HG03521 (cell line): ENCODE measurements around the gene VAV2.
"Not testable (repeated sequence)": the region's sequence is repeated elsewhere in the genome, so short reads cannot be mapped to it uniquely, and the experiment has no call there.

Source experiments
- ATAC-seq: cut with Tn5 transposase; IDR thresholded peaks from one replicate; pipeline ENCODE4 v1.9.1; 2021; ENCODE audit warnings: mild to moderate bottlenecking, moderate library complexity; ENCODE audit not compliant: unreplicated experiment

The VAV2 gene

DNA sequence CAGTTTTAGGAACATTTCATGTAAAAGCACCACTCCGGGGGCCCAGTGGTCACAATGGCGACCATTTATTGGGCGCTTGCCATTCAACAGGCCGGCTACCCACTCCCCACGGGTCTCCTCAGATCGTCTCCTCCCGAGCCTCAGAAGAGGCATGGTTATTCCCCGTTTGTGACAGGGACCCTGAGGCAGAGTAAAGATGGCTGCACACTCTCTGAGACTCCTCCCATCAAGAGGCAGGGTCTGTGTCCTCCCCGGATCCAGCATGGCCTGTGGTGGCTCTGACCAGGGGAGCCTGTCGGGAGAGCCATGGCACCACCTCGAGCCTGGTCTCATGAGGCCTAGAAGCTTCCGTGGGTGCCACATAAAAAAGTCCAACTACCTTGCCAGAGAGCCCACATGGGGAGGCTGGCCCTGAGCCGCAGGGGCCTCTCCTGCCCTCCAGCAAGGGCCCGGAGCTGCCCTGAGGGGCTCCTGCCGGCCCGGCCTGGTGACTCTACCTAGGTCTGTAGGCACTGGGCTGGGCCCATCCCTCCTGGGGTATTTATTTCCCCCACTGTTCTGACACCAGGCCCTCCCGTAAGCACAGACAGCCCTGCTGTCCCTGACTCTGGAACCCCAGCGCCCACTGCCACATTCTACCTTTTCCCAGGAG, 90.8 kb downstream of the VAV2 start:
- ATAC-seq = no peak

DNA sequence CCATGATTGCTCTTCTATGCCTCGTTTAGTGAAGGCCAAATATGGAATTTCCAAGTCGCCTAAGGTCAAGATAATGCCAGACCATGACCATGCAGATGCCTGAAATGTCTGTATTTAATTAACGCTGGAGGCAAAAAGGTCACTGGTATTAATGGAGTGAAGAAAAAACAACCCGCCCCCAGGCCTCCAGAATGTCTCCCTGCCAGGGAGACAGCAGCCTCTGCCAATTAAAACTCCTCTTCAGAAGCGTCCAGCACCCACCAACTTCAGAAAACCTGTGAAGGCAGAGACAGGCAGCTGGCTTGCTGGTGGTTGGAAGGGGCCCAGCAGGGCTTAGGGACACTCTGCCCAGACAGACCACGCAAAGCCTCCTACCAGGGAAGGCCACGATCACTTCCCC, 94.4 kb downstream of the VAV2 start:
- no peak for ATAC-seq

DNA sequence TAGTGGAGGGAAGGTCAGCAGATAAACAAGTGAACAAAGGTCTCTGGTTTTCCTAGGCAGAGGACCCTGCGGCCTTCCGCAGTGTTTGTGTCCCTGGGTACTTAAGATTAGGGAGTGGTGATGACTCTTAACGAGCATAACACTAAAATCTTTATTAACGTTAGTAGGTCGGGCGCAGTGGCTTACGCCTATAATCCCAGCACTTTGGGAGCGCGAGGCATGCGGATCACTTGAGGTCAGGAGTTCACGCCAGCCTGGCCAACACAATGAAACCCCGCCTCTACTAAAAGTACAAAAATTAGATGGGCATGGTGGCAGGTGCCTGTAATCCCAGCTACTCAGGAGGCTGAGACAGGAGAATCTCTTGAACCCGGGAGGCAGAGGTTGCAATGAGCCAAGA, 96.1 kb downstream of the VAV2 start:
- ATAC-seq = not testable (repeated sequence)

DNA sequence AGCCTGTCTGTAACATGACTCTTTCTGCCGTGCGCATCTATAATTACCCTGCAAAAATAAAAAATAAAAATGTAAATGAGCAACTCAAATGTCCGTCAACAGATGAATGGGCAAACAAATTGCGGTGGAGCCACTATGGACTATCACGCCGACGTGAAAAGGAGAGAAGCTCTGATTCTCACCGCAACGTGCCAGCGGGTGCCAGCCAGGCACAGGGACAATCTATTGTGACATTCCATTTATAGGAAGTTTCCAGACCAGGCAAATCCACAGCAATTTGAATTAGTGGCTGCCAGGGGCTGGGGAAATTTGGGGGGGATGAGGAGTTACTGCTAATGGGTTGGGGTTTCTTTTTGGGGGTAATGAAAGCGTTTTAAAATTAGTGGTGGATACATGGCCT, 96.8 kb downstream of the VAV2 start:
- ATAC-seq = no peak

DNA sequence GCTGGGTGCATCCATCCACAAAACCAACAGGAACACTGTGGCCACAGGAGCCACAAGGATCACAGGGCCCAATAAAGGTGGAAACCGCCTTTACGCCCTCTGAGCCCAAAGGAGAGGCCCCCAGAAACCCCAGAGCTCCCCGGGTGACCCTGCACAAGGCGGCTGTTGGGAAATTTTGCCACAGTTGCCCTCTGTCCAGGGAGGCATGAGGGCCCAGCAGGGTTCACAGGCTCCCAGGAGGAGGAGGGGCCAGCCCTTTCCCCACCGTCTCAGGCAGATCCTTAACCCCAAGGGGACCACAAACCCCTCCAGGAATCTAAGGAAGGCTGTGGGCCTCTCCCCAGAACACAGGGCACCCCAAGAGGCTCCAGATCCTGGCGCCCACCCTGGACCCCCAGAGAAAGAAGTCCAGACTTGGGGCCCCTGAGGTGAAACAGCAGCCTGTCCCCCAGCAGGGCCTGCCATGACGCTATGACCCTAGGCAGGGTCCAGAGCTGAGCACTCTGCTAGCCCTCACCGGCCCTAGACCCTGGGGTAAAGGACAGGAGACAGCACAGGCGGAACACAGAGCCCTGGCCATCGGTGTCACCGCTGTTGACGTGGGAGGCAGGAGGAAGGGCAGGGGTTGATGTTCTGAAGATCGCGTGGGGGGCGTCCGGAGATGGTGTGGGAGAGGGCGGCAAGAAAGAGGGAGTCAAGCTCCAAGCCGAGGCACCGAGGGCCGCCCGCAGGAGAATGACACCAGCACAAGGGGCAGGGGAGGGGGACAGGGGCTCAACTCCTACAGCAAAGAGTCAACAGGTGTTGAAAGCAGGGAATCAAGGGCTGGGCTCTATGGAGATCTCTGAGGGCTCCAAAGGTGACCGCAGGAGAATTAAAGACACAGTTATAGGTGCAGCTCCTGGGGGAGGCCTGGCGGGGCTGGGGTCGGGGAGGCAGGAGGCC, 97.5 kb downstream of the VAV2 start:
- ATAC-seq = no peak

DNA sequence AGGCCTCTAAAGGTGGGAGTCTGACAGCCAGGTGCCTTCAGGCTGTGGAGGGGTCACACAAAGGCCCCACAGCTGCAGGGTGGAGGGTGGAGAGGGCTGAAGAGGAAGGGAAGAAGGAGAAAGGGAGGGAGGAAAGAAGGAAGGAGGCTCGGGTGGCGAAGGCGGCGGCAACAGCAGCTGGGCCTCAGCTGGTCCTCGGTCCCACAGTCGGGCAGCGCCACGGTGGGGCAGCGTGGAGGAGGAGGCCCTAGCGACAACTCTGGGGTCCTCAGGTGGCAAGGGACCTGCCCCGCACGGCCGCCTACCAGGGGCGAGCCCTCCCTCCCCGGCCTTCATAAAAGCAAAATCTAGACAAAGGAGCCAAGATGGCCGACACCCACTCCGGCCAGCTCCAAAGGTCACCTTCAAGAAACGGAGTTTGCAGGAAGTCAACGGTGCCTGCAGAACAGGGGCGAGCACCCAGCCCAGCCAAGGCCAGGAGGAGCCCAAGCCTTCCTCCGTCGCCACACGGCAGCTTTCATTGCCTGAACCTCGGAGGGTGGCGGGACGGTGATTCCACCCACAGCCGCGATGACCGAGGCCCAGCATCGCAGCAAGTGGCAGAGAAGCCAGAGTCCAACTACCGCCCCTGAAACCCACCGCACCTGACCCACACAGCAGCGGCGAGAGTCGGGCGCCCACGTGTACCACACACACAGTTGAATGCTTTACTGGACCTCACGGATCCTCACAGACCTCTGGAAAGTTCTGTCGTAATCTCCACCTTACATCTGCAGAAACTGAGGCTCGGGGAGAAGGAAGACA, 98.7 kb downstream of the VAV2 start:
- ATAC-seq = no peak

DNA sequence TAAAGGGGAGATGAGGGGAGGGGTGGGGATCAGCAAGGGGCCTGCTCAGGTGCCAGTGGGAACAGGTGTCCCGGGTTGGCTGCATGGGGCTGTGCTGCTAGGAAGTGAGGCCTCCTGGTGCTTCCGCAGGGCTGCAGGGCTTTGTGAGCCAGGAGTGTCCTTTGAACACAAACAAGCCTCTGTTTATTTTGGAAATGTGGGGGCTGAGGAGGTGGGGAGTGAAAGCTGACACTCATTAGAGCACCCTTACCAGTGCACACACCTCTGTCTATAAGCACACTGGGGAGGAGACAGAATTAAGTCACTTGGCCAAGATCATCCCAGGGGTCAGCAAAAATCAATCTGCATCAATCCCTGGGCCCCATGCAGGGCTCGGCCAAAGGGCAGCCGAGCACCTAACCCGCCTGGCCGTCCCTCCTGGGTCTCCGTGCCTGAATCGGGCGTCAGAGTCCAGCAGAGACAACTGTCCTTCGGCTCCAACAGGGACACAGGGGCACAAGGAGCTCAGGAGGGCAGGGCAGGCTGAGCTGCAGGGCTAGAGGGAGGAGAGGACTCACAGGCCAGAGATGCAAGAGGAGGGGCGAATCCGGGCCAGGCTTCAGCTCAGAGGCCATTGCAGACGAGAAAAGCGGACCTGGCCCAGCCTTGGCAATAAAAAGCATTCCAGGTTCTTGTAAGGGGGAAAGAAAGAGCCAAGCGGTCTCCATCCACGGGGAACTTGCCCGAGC, 99.8 kb downstream of the VAV2 start:
- ATAC-seq = no peak

DNA sequence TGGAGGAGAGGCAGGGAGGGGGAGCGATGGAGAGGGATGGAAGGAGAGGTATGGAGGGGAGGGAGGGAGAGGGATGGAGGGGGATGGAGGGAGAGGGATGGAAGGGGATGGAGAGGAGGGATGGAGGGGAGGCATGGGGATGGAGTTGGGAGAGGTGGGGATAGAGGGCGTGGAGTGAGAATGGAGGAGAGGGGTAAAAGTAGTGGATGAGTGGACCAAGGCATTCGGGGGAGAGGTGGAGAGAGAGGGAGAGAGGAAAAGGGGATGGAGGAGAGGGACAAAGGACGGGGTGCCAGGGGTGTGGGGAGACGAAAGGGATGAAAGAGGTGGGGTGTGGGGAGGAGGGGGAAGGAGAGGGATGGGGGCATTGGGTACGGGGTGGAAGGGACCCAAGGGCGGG, 100.4 kb downstream of the VAV2 start:
- no peak for ATAC-seq

DNA sequence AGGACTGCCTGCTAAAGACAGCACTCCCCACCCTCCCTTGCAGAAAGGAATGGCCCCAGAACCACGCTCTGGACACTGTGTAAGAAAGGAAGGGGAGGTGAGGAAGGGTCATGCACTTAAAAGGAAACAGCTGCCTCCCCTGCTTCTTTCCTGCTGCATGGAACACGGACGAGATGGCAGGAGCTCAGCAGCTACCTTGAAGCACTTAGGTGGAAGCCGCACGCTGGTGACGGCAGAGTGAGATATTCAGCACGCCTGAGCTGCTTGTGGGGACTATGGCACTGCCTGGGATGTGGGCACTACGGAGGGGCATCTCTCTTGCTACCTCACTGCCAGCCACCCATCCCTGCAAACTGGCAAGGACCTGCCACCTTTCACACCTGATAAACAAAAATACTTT, 101.5 kb downstream of the VAV2 start:
- no peak for ATAC-seq

DNA sequence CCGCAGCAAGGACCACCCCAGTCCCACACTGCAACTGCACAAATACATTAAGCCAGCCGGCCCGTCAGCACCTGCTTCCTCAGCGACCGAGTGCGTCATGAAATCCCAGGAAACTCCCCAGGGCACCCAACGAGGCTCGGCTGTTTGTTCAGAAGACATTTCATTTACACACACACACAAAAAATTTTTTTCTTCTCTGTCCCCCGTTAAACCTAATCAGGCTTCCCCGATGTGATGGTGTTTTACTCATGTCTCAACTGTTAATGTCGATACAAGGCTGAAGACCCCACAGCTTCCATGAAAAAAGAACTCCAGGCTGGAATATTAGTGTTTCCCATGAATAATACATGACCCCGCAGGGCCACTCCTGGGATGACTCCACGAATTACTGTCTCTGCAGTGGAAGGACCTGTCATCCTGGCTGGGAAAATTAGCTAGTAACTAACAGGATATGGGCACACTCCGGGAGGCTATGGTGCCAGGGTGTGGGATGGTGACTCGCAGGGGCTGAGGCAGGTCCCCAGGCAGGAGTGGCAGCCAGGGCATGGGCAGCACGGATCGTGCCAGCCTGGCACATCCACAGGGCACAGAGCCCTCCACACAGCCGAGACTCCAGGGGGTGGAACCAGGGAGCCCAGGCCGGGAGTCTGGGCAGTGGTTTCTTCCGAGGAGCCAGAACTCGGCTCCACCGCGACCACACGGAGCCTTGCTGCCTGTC, 102.4 kb downstream of the VAV2 start:
- no peak for ATAC-seq

DNA sequence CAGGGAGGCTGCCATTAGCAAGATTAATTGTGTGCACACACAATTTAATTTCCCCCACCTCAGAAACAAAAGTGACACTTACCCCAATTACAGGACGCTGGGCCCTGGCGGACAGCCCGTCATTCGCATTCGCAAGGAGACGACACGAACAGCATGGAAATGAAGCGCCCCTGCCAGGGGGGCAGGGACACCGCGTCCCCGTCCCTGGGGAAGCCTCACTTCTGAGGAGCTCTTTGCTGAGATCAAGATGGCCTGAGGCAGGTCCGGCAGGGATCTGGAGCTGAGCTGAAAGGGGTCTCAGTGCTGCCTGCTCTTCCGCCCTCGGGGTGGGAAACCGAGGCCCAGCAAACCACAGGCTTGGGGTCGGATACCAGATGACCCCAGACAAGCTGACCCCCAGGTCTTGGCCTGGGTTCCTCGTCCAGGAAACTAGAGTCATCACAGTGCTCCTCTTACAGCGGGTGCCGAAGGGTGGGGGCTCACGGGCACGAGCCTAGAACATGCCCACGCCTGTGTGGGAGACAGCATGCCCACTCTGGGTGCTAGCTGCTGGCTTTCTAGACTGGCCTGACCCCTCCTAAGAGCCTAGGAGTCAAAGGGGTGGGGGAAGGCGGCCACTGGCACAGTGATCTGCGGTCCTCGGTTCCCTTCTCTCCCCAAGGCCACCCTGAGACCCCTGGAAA, 103.2 kb downstream of the VAV2 start:
- no peak for ATAC-seq

DNA sequence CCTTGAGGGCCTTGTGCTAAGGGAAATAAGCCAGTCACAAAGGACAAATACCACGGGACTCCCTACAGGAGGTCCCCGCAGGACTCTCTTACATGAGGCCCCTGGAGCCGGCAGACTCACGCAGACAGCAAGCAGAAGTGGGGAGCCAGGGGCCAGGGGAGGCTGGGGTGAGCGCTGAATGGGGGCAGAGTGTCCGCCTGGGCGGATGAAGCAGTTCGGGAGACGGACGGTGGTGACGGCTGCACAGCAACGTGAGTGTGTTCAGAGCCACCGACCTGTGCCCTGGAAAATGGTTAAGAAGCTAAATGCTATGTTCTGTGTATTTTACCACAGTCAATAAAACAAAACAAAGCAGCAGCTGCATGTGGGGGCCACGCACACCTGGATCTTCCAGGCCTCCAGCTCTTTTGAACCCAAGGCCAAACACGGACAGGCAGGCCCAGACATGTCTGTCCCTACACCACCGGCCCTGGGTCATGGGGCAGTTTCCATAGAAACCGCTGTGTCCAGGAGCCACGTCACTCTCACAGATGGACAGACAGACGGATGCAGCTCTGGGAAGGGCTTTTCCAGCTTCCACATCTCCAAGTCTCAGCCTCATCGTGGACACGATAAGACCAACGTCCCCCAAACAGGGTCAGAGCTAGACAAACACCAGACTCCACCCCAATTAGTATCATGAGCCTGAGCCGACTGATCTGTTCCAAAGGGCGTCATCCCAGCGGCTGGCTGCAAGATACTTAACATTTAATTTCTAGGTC, 103.9 kb downstream of the VAV2 start:
- no peak for ATAC-seq

DNA sequence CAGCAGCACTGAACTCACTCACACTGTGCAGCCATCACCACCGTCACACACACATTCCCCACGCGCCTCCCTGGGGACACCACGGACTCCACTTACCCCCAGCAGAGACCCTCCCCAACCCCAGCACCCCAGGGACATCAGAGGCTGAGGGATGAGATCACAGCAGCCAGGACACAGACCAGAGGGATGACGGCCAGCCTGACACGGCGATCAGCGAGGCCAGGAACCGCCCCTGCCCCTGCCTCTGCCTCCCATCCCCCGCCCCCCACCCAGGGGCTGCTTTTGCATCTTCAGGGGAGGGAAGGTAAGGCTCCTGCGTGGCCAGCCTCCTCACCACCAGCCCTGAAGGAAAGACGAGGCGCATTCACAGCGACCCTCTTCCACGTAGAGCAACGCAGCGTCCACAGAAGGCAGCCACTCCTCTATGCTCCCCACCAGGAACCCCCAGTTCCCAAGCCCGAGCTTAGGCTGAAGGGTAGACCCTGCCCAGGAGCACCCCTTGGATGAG, 104.5 kb downstream of the VAV2 start:
- no peak for ATAC-seq

DNA sequence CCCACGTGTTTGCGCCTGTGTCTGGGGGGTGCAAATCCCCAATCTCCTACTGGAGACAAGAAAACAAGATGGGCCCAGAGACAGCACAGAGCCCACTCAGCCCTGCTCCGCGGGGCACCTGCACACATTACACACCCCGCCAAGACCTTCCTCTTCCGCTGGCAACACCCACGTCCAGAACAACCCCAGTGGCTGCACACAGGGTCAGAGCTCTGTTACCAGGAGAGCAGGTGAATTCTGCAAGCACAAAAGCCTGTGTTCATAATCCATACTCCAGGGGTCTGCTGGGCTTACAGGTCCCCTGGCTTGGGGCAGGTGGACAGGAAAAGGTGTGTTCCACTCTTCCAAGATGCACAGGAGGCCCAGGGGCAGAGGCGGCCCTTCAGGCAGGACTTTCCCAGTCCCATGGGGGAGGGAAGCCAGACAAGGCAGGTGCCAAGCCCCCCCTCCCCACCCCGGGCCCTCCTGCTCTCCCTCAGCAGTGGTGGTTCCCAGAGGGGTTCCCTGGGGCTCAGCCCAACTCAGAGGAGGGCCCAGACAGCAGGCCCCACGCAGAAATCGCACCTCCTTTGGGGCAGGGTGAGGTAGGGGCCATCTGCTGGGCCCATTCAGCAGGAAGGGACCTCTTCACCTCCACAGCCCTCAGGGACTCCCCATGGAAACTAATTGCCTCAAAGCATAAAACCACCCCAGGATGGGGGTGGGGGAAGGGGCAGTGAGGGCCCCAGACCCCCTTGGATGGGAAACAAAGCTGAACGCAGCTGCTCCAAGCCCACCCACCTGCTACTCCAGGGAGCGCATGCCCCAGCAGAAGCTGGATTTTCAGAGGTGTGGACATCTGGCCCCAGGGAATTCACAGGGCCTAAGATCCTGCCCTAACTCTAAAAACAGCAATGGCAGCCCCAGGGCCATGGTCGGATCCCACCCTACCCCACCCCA, 105.3 kb downstream of the VAV2 start:
- no peak for ATAC-seq

DNA sequence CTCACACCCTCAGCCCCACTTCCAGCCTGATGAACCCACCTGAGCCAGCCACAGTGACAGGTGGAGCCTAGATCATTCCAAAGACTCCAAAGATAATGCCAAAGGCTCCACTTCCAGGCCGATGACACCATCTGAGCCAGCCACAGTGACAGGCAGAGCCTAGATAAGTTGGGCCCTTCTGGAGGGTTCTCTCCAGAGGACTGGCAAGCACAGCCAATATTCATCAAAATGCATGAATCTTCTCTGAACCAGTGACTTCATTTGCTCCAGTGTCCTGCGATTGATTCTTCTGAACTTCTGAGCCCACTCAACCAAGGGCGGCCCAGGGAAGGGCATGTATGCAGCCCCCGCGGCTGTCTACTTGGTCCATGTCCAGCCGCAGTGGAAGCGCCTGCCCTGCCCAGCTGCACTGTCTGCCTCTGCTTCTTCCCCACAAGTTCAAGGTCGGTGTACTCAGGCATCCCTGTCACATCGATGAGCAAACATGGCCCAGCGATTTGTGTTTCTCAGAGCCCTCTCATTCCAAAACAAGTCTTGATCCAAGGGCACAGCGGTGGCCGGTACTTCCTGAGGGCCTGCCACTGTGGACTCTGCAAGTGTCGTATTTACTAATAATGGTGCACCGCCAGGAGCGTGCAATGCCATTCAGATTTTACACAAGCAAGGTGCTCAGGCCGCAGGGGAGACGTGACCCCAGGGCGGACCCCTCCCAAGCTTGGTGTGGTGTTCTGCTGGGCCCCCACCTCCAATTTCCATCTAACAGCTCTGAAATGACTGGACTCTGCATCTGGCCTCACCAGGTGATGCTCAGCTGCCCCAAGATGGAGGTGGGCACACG, 107.0 kb downstream of the VAV2 start:
- no peak for ATAC-seq

DNA sequence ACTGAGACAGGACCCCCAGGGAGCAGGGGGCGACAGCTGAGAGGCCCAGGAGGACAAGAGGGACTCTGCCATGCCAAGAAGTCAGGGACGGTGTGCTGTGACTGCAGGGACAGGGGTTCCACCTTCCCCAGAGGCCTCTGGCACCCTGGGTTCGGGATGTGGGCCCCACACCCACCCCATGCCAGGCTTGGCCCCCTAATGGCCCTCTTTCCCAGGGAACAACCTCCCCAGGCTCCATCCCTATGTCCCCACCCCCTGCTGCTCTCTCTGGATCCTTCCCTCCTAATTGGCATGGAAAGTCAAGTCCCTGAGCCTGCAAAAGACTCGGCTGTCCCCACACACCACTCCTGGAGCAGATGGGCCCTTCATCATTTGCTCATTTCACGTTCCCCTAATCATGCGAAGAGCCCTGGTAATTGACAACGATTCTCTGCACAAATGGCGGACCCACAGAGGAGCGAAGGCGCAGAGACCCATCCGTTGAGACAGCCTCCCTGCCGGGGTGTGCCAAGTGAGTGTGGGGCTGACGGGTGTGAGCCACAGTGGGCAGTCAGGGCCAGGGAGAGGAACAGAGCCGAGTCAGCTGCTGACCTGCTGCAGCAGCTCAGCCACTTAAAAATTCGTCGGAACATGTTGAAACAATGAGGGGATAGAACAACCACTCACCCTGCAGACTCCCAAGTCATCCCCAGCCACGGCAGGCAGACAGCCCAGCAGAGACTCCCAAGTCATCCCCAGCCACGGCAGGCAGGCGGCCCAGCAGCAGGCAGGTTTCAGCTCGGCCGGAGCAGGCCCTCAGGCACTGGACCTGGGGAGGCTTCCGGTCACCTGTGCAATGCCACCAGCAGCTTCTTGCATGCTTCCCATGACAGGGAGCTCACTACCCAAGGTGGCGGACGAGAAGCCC, 109.0 kb downstream of the VAV2 start:
- no peak for ATAC-seq
